Measurements from ENCODE around the gene MYLK. TPM values are rescaled to one million over a fixed set of nuclear protein-coding genes. Genes with fewer than 3 reads are reported as not detected.
A peak's percentile ranks its signal among the peaks of the same experiment; 100 is the strongest.
"Not testable (repeated sequence)": the region's sequence is repeated elsewhere in the genome, so short reads cannot be mapped to it uniquely, and the experiment has no call there.

The MYLK gene
- total RNA-seq, 1 donor from 2014 or later = 196 TPM

GRCh38 chr3:123723070-123723469 is 161.1 kb downstream of the MYLK start:
- peaks cover 11 to 44% of the 10 kb centered on the region in 2 donors for H3K4me1 ChIP-seq
- intact Hi-C loops (cut with DNase I) = loop anchor here (1.0 kb wide), 1 partner anchor 72 kb away; no protein-coding TSS in a partner anchor
- H3K27me3 ChIP-seq = no peaks in the 10 kb centered on the region
- peaks cover 0 to 15% of the 10 kb centered on the region in 2 donors for H3K36me3 ChIP-seq
- TF ChIP-seq, protein P1, sequence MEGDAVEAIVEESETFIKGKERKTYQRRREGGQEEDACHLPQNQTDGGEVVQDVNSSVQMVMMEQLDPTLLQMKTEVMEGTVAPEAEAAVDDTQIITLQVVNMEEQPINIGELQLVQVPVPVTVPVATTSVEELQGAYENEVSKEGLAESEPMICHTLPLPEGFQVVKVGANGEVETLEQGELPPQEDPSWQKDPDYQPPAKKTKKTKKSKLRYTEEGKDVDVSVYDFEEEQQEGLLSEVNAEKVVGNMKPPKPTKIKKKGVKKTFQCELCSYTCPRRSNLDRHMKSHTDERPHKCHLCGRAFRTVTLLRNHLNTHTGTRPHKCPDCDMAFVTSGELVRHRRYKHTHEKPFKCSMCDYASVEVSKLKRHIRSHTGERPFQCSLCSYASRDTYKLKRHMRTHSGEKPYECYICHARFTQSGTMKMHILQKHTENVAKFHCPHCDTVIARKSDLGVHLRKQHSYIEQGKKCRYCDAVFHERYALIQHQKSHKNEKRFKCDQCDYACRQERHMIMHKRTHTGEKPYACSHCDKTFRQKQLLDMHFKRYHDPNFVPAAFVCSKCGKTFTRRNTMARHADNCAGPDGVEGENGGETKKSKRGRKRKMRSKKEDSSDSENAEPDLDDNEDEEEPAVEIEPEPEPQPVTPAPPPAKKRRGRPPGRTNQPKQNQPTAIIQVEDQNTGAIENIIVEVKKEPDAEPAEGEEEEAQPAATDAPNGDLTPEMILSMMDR (IDR thresholded peaks at IDR 0.05) = no peak
- DNase-seq (ENCODE audit: low spot score in 2 of 2) = peak in 1 of 2 donors; percentile 39
- no peak overlapping the region for H3K4me3 ChIP-seq
- H3K27ac ChIP-seq = peak overlapping the region; percentile 34 to 56
- no peaks in the 10 kb centered on the region for H3K9me3 ChIP-seq

- Histone ChIP-seq H3K4me1 (peaks cover 11 to 48% of the 10 kb centered on the region in 2 donors), H3K27ac (peak overlapping the region in 1 of 2 donors; percentile 31), H3K36me3 (peaks cover 0 to 15% of the 10 kb centered on the region in 2 donors), H3K9me3 (no peaks in the 10 kb centered on the region), H3K4me3 (no peak overlapping the region), H3K27me3 (no peaks in the 10 kb centered on the region)
- intact Hi-C loops (cut with DNase I) = no loop called here
- TF ChIP-seq, protein P1 (IDR thresholded peaks at IDR 0.05) = no peak
- peak in 1 of 2 donors; percentile 35 for DNase-seq (ENCODE audit: low spot score in 2 of 2)
Observed at GRCh38 chr3:123722456-123722855, 161.7 kb downstream of the MYLK start.

GRCh38 chr3:123722021-123722420 is 162.1 kb downstream of the MYLK start:
- intact Hi-C loops (cut with DNase I) = no loop called here
- Histone ChIP-seq H3K36me3 (peaks cover 0 to 15% of the 10 kb centered on the region in 2 donors), H3K4me1 (peaks cover 11 to 50% of the 10 kb centered on the region in 2 donors), H3K27me3 (no peaks in the 10 kb centered on the region), H3K4me3 (no peak overlapping the region), H3K9me3 (no peaks in the 10 kb centered on the region), H3K27ac (peak overlapping the region; percentile 11 to 31)
- TF ChIP-seq, protein P1 (IDR thresholded peaks at IDR 0.05) = no peak
- peak in 1 of 2 donors; percentile 51 for DNase-seq (ENCODE audit: low spot score in 2 of 2)

GRCh38 chr3:123721095-123721689 is 162.9 kb downstream of the MYLK start:
- Histone ChIP-seq H3K4me1 (peaks cover 11 to 50% of the 10 kb centered on the region in 2 donors), H3K36me3 (peaks cover 0 to 15% of the 10 kb centered on the region in 2 donors), H3K27ac (peak overlapping the region; percentile 68 to 85)
- H3K27me3 ChIP-seq; H3K9me3 ChIP-seq; H3K4me3 ChIP-seq; intact Hi-C loops (cut with DNase I): not testable (repeated sequence)
- peak in 1 of 2 donors; percentile 38 for DNase-seq (ENCODE audit: low spot score in 2 of 2)

DNA sequence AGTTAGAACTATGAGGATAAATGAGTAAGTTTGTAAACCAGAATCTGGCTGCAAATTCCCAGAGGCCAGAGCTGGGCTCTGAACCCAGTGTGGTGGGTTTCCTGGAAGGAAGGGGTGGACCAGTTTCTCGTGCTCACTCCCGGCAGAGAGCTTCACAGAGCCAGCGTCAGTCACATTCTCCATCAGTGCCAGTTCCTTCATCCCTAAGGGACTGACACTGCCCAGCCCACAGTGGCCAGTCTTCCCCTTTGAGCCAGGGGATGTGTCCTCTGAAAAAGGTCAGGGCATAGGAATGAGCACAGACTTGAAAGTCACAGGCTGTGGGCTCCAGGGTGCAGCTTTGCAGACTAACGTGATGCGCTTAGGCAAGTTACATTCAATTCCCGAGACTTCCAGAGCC is 163.5 kb downstream of the MYLK start:
- intact Hi-C loops (cut with DNase I) = no loop called here
- DNase-seq (ENCODE audit: low spot score in 2 of 2) = peak in 1 of 2 donors; percentile 77
- Histone ChIP-seq H3K9me3 (no peaks in the 10 kb centered on the region), H3K27ac (peak overlapping the region; percentile 68 to 85), H3K4me3 (peak overlapping the region in 1 of 2 donors; percentile 20), H3K4me1 (peaks cover 11 to 50% of the 10 kb centered on the region in 2 donors), H3K27me3 (no peaks in the 10 kb centered on the region), H3K36me3 (peaks cover 0 to 10% of the 10 kb centered on the region in 2 donors)
- TF ChIP-seq, protein P1 (IDR thresholded peaks at IDR 0.05) = no peak

DNA sequence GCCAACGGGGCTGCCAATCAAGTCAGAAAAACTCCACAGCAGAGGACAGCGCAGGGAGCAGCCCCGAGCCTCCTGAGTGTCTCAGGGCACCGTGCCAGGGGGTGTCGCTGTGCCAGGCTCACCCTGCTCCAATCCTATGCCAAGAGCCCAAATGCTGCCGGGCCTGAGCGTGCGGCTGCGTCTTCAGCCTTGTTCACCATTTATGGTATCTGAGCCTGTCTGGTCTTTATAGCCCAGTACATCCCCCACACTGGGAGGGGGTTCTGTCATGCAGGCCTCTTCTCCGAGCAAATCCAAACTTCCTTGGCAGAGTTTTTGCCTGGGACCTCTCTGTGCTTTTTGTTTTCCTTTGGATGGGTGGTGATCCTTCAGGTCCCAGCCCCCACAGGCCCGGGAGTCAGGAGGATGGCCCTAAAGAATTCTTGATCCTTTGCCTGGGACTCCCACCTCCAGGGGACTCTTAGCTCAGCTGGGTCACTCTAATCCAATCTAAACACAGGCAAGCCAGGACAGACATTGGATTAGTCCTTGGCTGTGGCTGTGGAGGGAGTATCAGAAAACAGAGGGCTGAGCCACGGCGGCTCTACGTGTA is 164.2 kb downstream of the MYLK start:
- H3K36me3 ChIP-seq = peaks cover 0 to 6% of the 10 kb centered on the region in 2 donors
- H3K9me3 ChIP-seq = no peaks in the 10 kb centered on the region
- peak overlapping the region in 1 of 2 donors; percentile 20 for H3K4me3 ChIP-seq
- H3K4me1 ChIP-seq = peaks cover 11 to 53% of the 10 kb centered on the region in 2 donors
- TF ChIP-seq, protein P1 (IDR thresholded peaks at IDR 0.05) = no peak
- H3K27me3 ChIP-seq = no peaks in the 10 kb centered on the region
- H3K27ac ChIP-seq = peak overlapping the region; percentile 68 to 85
- DNase-seq (ENCODE audit: low spot score in 2 of 2) = peak in 1 of 2 donors; percentile 85
- intact Hi-C loops (cut with DNase I) = loop anchor here (1.0 to 2.0 kb wide), 2 partner anchors 19 to 68 kb away; no protein-coding TSS in a partner anchor

All from ascending aorta (tissue), 2 donors.